Measurements from ENCODE around the gene DNPH1. TPM values are rescaled to one million over a fixed set of nuclear protein-coding genes. Genes with fewer than 3 reads are reported as not detected.

Gene DNPH1
- total and polyA plus RNA-seq, 11 donors, result 18.9 to 63.7 (median 29.7) TPM

GRCh38 chr6:43261198-43261597, 31.9 kb upstream of the DNPH1 start:
- intact Hi-C loops (cut with DNase I), result loop anchor here in 9 of 10 donors (5.0 to 10.0 kb wide), 4 partner anchors 71 to 246 kb away; no protein-coding TSS in a partner anchor
- DNase-seq (peak in 1 of 5 donors; percentile 25), ATAC-seq (no peak)
- TF ChIP-seq CTCF (IDR thresholded peaks at IDR 0.05) (no peak), POLR2A (IDR thresholded peaks at IDR 0.05) (no peak)
- no peak overlapping the region for H3K27ac ChIP-seq
- H3K9me3 ChIP-seq, result no peaks in the 10 kb centered on the region
- 68 to 81% (median 75%) methylated on average over 5 of the region's 5 CpGs for WGBS, 4 donors
- H3K4me3 ChIP-seq, result no peak overlapping the region
- H3K4me1 ChIP-seq, result peaks cover 0 to 10% (median 0%) of the 10 kb centered on the region in 12 donors
- no peaks in the 10 kb centered on the region for H3K27me3 ChIP-seq
- H3K36me3 ChIP-seq, result no peaks in the 10 kb centered on the region

GRCh38 chr6:43260791-43261190, 31.5 kb upstream of the DNPH1 start:
- TF ChIP-seq CTCF (IDR thresholded peaks at IDR 0.05), result no peak
- TF ChIP-seq POLR2A (IDR thresholded peaks at IDR 0.05), result no peak
- intact Hi-C loops (cut with DNase I), result loop anchor here in 9 of 10 donors (5.0 to 10.0 kb wide), 4 partner anchors 72 to 247 kb away; no protein-coding TSS in a partner anchor
- Histone ChIP-seq H3K27ac (no peak overlapping the region), H3K9me3 (no peaks in the 10 kb centered on the region), H3K36me3 (no peaks in the 10 kb centered on the region), H3K27me3 (no peaks in the 10 kb centered on the region), H3K4me1 (peaks cover 0 to 10% (median 0%) of the 10 kb centered on the region in 12 donors), H3K4me3 (no peak overlapping the region)
- DNase-seq (peak in 1 of 5 donors; percentile 14), ATAC-seq (no peak)
- 73 to 81% (median 76%) methylated on average over 4 of the region's 4 CpGs for WGBS, 4 donors

- Histone ChIP-seq H3K9me3 (no peaks in the 10 kb centered on the region), H3K27ac (no peak overlapping the region), H3K4me3 (no peak overlapping the region), H3K4me1 (peaks cover 0 to 10% (median 0%) of the 10 kb centered on the region in 12 donors), H3K27me3 (peaks cover 0 to 5% (median 0%) of the 10 kb centered on the region in 9 donors), H3K36me3 (no peaks in the 10 kb centered on the region)
- no peak for TF ChIP-seq CTCF (IDR thresholded peaks at IDR 0.05)
- no peak for TF ChIP-seq POLR2A (IDR thresholded peaks at IDR 0.05)
- intact Hi-C loops (cut with DNase I), result loop anchor here in 1 of 10 donors (10.0 kb wide), 1 partner anchor 246 kb away; no protein-coding TSS in a partner anchor
- DNase-seq (no peak), ATAC-seq (no peak)
- WGBS, 4 donors, result 92 to 96% (median 94%) methylated on average over 28 to 30 of the region's 30 CpGs
Observed at GRCh38 chr6:43258807-43259686, 29.8 kb upstream of the DNPH1 start.

GRCh38 chr6:43258180-43258579, 28.9 kb upstream of the DNPH1 start:
- no peak overlapping the region for H3K27ac ChIP-seq
- no peak for TF ChIP-seq POLR2A (IDR thresholded peaks at IDR 0.05)
- TF ChIP-seq CTCF (IDR thresholded peaks at IDR 0.05), result no peak
- H3K36me3 ChIP-seq, result no peaks in the 10 kb centered on the region
- 72 to 84% (median 76%) methylated on average over 4 of the region's 4 CpGs for WGBS, 4 donors
- no peaks in the 10 kb centered on the region for H3K9me3 ChIP-seq
- peaks cover 0 to 13% (median 0%) of the 10 kb centered on the region in 9 donors for H3K27me3 ChIP-seq
- intact Hi-C loops (cut with DNase I), result loop anchor here in 1 of 10 donors (10.0 kb wide), 1 partner anchor 247 kb away; no protein-coding TSS in a partner anchor
- H3K4me3 ChIP-seq, result no peak overlapping the region
- ATAC-seq, result no peak
- DNase-seq, result no peak
- H3K4me1 ChIP-seq, result peaks cover 0 to 10% (median 0%) of the 10 kb centered on the region in 12 donors
